ENCODE measurements around the gene UQCC3. TPM values are rescaled to one million over a fixed set of nuclear protein-coding genes. Genes with fewer than 3 reads are reported as not detected.
A peak's percentile ranks its signal among the peaks of the same experiment; 100 is the strongest.

The UQCC3 gene
- total and polyA plus RNA-seq, 9 of the 15 experiments (the other 6 are each of a cell fraction or from before 2014, with no cell fraction given), result 3.3 to 44.3 (median 8.0) TPM

- Histone ChIP-seq H3K4me2 (ENCODE audit: insufficient read depth, low read length) (peak overlapping the region; percentile 70), H3K9ac (ENCODE audit: insufficient read depth in 1 of 2, low read depth in 2 of 2, low read length in 2 of 2) (peak overlapping the region; percentile 43 to 85), H3K9me3 (replicated peaks; ENCODE audit: control insufficient read depth, insufficient read depth, low read depth, low read length) (no peaks in the 10 kb centered on the region), H3K4me3 (no peak overlapping the region), H4K20me1 (replicated peaks; ENCODE audit: control insufficient read depth, insufficient read depth, low read length) (peaks cover 20% of the 10 kb centered on the region), H2AFZ (ENCODE audit: low read depth, low read length) (no peak overlapping the region), H3K9me1 (ENCODE audit: control insufficient read depth, insufficient read depth, low read length) (no peaks in the 10 kb centered on the region), H3K27me3 (ENCODE audit: control insufficient read depth in 2 of 2, insufficient read depth in 2 of 2, low read length in 2 of 2) (no peaks in the 10 kb centered on the region), H3K4me1 (replicated peaks in 1 of 2; ENCODE audit: control insufficient read depth in 2 of 2, insufficient read depth in 2 of 2, low read length in 2 of 2) (peaks cover 15 to 43% of the 10 kb centered on the region in 2 experiments), H3K36me3 (ENCODE audit: control insufficient read depth, insufficient read depth, low read length) (peaks cover 71% of the 10 kb centered on the region), H3K27ac (ENCODE audit: extremely low read depth, low read depth, low read length) (peak overlapping the region; percentile 55; the same call in 2 of the 3 replicates), H3K79me2 (ENCODE audit: control insufficient read depth, insufficient read depth, low read length) (peaks cover 66% of the 10 kb centered on the region)
- ChIA-PET POLR2A (interaction anchor here (0.6 to 4.5 kb wide), 11 partner anchors 8 to 64 kb away, joined by 3 to 83 read pairs (median 5); partner anchors contain the start of genes B3GAT3, C11orf98, CSKMT and MTA2), CTCF (ENCODE audit: low intra/inter-chr PET ratio) (interaction anchor here (0.6 to 1.1 kb wide), 2 partner anchors 34 to 36 kb away, joined by 3 to 4 read pairs; partner anchors contain the start of gene ROM1)
- BruUV-seq (replicated peaks), result no TSS peak
- in situ Hi-C loops (cut with MboI) (no loop called here), intact Hi-C loops (cut with micrococcal nuclease) (loop anchor here (1.0 to 2.0 kb wide), 3 partner anchors 18 to 48 kb away; partner anchors contain the start of genes C11orf98, CSKMT, EML3 and ROM1)
- WGBS (ENCODE audit: insufficient coverage, low coverage, missing lambda C conversion rate), result 60% methylated on average over 28 of the region's 32 CpGs
- FAIRE-seq, result no peak
- peak in 1 of 4 experiments; percentile 21 for DNase-seq (ENCODE audit: extremely low read depth in 1 of 4, low spot score in 3 of 4)
- peak; percentile 4 for ATAC-seq
- TF ChIP-seq ZNF12 (CRISPR knock-in tag; IDR thresholded peaks at IDR 0.05) (no peak), POLR2G (IDR thresholded peaks at IDR 0.05; ENCODE audit: low read depth, low read length) (peak; percentile 67), NFATC3 (IDR thresholded peaks at IDR 0.05) (no peak), ZFP30 (CRISPR knock-in tag; IDR thresholded peaks at IDR 0.05; ENCODE audit: borderline replicate concordance) (no peak), MNT (conservative IDR thresholded peaks at IDR 0.05) (0 out of 4 replicates have a peak, but pooled peaks of 1 of the 2 experiments have one; percentile 10), ZNF354B (CRISPR knock-in tag; IDR thresholded peaks at IDR 0.05) (no peak), ZNF124 (CRISPR knock-in tag; IDR thresholded peaks at IDR 0.05) (no peak), ZNF174 (CRISPR knock-in tag; IDR thresholded peaks at IDR 0.05) (no peak), MYNN (IDR thresholded peaks at IDR 0.05) (0 out of 2 replicates have a peak, but pooled peaks have one; percentile 19), MYNN (CRISPR knock-in tag; IDR thresholded peaks at IDR 0.05) (no peak), ZNF121 (CRISPR knock-in tag; conservative IDR thresholded peaks at IDR 0.05) (no peak), TCF7L2 (IDR thresholded peaks at IDR 0.05; ENCODE audit: low read depth, low read length) (no peak), TAL1 (IDR thresholded peaks at IDR 0.05) (no peak), IRF2 (CRISPR knock-in tag; IDR thresholded peaks at IDR 0.05) (no peak), AFF4 (CRISPR knock-in tag; IDR thresholded peaks at IDR 0.05) (no peak), CBFA2T2 (conservative IDR thresholded peaks at IDR 0.05) (no peak), NCOA2 (IDR thresholded peaks at IDR 0.05; ENCODE audit: partially characterized antibody in 2 of 2) (no peak)
Observed at GRCh38 chr11:62646825-62647608, 24.5 kb upstream of the UQCC3 start.
